Kidney (tissue), 14 donors: Measurements from ENCODE around the gene HARS1. TPM values are rescaled to one million over a fixed set of nuclear protein-coding genes. Genes with fewer than 3 reads are reported as not detected.

Experiments
- DNase-seq, 5 donors: peaks; one replicate each; pipeline ENCODE4 v3.0.0-alpha.2; 2013 to 2020
- FAIRE-seq: peaks from 2 replicates; lab custom pipeline; 2012; peaks lifted over from hg19 to GRCh38; lab: Jason Lieb, UNC
- H3K27ac ChIP-seq, 2 donors: one replicate each; pipeline ENCODE4 v1.7.0; 2013; ENCODE audit warnings: low read depth in 2 of 2, low read length in 2 of 2, inconsistent platforms in 1 of 2
- H3K27me3 ChIP-seq: one replicate; pipeline ENCODE4 v1.7.1; 2013; ENCODE audit warnings: low read length, inconsistent platforms; ENCODE audit not compliant: control insufficient read depth, insufficient read depth
- H3K36me3 ChIP-seq, 3 donors: one replicate each; pipeline versions ENCODE4 v1.7.0 to v1.7.1; 2013; ENCODE audit warnings: low read length in 3 of 3, control low read depth in 1 of 3, inconsistent platforms in 1 of 3; ENCODE audit not compliant: insufficient read depth in 3 of 3, control insufficient read depth in 2 of 3
- H3K4me1 ChIP-seq, 3 donors: one replicate each; pipeline versions ENCODE4 v1.7.0 to v1.7.1; 2013; ENCODE audit warnings: low read length in 3 of 3, inconsistent platforms in 1 of 3, low read depth in 1 of 3; ENCODE audit not compliant: control insufficient read depth in 2 of 3, insufficient read depth in 2 of 3
- H3K4me3 ChIP-seq, 3 donors: one replicate each; pipeline versions ENCODE4 v1.7.0 to v1.8.1; 2013; ENCODE audit warnings: low read length in 3 of 3, control low read depth in 1 of 3, inconsistent platforms in 1 of 3
- H3K9ac ChIP-seq, 3 donors: one replicate each; pipeline versions ENCODE4 v1.7.0 to v1.7.1; 2013; ENCODE audit warnings: low read length in 3 of 3, control low read depth in 1 of 3, inconsistent platforms in 1 of 3
- H3K9me3 ChIP-seq, 3 donors: one replicate each; pipeline versions ENCODE4 v1.7.0 to v1.7.1; 2013; ENCODE audit warnings: low read length in 3 of 3, control low read depth in 1 of 3, inconsistent platforms in 1 of 3; ENCODE audit not compliant: control insufficient read depth in 2 of 3, insufficient read depth in 1 of 3
- intact Hi-C: fragments of 100-400 bp; cut with DNase I; formaldehyde crosslinking; loops from one replicate; pipeline ENCODE4 v1.11.1; 2022
- polyA plus RNA-seq: library from polyadenylated mRNA; stranded (reverse); fragments of 350-450 nt; fragmentation: Illumina TruSeq; extraction: RNeasy Lipid Tissue Mini Kit (QIAGEN cat#74804); gene quantifications from one replicate; pipeline ENCODE4 v1.2.3, GENCODE V29; 2014; ENCODE audit warnings: low read depth, low replicate concordance; ENCODE audit not compliant: insufficient read depth
- total RNA-seq: library from RNA; stranded (reverse); fragmentation: NEBNext Ultra II Directional; extraction: Animal tissue kit (Norgen Biotek cat#: 25700); gene quantifications from one replicate; pipeline ENCODE4 v1.2.1, GENCODE V29; 2021
- TF ChIP-seq, protein P1 (sequence below): IDR thresholded peaks from 3 replicates; pipeline ENCODE4 v1.5.1; 2012; ENCODE audit warnings: mild to moderate bottlenecking, moderate library complexity, borderline replicate concordance; ENCODE audit not compliant: insufficient read depth; ENCODE audit errors: extremely low read depth
- donor health status: control.
- donor health status: control.
- donor health status: control.
- donor health status: control.
- donor health status: control.
- donor health status: DM: yes; HTN: yes; CAD: no.
- donor health status: Normal renal cell carcinoma (clear cell type).

The HARS1 gene
- total and polyA plus RNA-seq, 2 donors from 2014 or later, result 48.6 to 52.2 TPM

DNA sequence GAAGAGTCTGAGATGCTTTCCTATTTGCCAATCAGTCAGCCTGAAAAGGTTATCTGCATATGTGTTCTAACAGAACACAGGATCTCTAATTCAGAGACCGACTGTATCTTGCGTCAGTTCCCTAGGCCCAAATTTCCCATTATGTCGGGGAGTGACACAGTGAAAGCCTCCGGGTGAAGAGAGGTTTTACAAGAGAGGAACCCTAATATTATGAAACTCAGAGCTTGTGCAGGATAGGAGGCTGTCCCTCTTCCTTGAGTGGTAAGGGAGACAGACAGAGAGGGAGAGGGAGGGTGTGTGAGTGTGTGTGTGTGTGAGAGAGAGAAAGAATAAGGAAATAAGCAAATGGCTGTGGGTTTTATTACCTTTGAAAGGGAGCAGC lies 60.1 kb downstream of the HARS1 start:
- Histone ChIP-seq H3K9ac (peak overlapping the region in 1 of 3 donors; percentile 67), H3K4me3 (peak overlapping the region in 2 of 3 donors; percentile 83 to 88), H3K27ac (peak overlapping the region; percentile 34 to 43), H3K4me1 (peaks cover 0 to 16% (median 0%) of the 10 kb centered on the region in 3 donors), H3K9me3 (no peaks in the 10 kb centered on the region), H3K36me3 (no peaks in the 10 kb centered on the region), H3K27me3 (peaks cover 7% of the 10 kb centered on the region)
- intact Hi-C loops, result no loop called here
- DNase-seq, result no peak
- FAIRE-seq, result no peak
- TF ChIP-seq, protein P1, sequence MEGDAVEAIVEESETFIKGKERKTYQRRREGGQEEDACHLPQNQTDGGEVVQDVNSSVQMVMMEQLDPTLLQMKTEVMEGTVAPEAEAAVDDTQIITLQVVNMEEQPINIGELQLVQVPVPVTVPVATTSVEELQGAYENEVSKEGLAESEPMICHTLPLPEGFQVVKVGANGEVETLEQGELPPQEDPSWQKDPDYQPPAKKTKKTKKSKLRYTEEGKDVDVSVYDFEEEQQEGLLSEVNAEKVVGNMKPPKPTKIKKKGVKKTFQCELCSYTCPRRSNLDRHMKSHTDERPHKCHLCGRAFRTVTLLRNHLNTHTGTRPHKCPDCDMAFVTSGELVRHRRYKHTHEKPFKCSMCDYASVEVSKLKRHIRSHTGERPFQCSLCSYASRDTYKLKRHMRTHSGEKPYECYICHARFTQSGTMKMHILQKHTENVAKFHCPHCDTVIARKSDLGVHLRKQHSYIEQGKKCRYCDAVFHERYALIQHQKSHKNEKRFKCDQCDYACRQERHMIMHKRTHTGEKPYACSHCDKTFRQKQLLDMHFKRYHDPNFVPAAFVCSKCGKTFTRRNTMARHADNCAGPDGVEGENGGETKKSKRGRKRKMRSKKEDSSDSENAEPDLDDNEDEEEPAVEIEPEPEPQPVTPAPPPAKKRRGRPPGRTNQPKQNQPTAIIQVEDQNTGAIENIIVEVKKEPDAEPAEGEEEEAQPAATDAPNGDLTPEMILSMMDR, result no peak

DNA sequence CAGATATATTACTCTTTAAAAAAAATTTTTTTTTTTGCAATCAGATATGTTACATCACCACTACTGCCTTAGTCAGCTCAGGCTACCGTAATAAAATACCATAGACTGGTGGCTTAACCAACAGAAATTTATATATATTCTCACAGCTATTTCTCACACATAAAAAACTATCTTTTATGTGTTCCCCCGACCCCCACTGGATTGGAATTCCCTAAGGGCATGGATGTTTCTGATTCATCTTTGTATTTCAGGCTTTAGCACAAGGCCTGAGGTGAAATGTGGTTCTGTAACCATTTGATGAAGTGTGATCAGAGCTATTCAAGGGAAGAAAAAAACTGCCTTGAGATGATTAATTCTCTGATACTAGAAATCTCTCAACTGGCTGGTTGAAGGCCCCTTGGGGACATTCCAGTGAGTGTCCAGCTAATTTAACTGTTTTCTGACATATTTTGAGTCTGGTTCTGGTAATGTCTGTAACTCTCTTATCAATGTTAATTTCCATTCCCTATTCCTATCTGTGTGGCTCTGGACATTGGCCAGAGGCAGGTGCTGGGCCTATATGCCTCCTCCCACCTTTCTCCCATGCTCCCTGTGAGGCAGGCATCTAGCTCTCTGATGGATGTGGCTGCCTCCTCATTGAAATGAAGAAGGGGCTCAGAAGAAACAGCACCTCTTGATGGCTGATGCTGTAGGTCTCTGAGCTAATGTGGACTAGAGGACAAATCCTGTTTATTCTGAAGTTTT lies 60.7 kb downstream of the HARS1 start:
- peaks cover 7% of the 10 kb centered on the region for H3K27me3 ChIP-seq
- intact Hi-C loops, result no loop called here
- no peaks in the 10 kb centered on the region for H3K36me3 ChIP-seq
- peak overlapping the region; percentile 34 to 43 for H3K27ac ChIP-seq
- peaks cover 0 to 16% (median 0%) of the 10 kb centered on the region in 3 donors for H3K4me1 ChIP-seq
- no peak for FAIRE-seq
- DNase-seq, result no peak
- no peaks in the 10 kb centered on the region for H3K9me3 ChIP-seq
- TF ChIP-seq, protein P1, result no peak
- no peak overlapping the region for H3K9ac ChIP-seq
- H3K4me3 ChIP-seq, result peak overlapping the region in 2 of 3 donors; percentile 12 to 88

DNA sequence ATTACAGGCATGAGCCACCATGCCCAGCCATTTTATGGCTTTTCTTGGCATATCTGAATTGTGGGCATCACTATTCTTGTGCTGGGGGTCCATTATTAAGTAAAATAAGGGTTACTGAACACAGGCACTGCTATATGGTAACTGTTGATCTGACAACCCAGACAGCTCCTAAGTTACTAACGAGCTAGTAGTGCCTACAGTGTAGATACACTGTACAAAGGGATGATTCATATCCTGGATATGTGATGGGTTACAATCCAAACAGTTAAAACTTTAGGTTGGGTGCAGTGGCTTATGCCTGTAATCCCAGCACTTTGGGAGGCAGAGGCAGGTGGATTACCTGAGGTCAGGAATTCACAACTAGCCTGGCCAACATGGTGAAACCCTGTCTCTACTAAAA lies 62.5 kb downstream of the HARS1 start:
- TF ChIP-seq, protein P1, result no peak
- no peak for DNase-seq
- FAIRE-seq, result no peak
- Histone ChIP-seq H3K36me3 (no peaks in the 10 kb centered on the region), H3K4me1 (peaks cover 0 to 16% (median 0%) of the 10 kb centered on the region in 3 donors), H3K9ac (no peak overlapping the region), H3K4me3 (no peak overlapping the region), H3K9me3 (no peaks in the 10 kb centered on the region), H3K27me3 (peaks cover 7% of the 10 kb centered on the region), H3K27ac (no peak overlapping the region)
- intact Hi-C loops, result no loop called here
